Uterus (tissue), 2 donors: ENCODE results near the gene TIGD1.

Source experiments
- CTCF ChIP-seq, 4 experiments: fragments of 200-600 bp in 2 of 4; fragments of 450-650 bp in 2 of 4; sonication (generic) in 2 of 4; IDR thresholded peaks; one replicate each; pipeline ENCODE4 v1.5.1; 2016 to 2019; ENCODE audit warnings: antibody characterized with exemption in 4 of 4, mild to moderate bottlenecking in 2 of 4, moderate library complexity in 1 of 4
- POLR2A ChIP-seq, 2 donors: fragments of 450-650 bp; IDR thresholded peaks; one replicate each; pipeline ENCODE4 v1.6.1; 2016; ENCODE audit warnings: antibody characterized with exemption in 2 of 2, mild to moderate bottlenecking in 1 of 2, moderate library complexity in 1 of 2

GRCh38 chr2:232524771-232525170, 25.6 kb downstream of the TIGD1 start:
- TF ChIP-seq CTCF (IDR thresholded peaks at IDR 0.05): no peak
- TF ChIP-seq POLR2A (IDR thresholded peaks at IDR 0.05): no peak
